Ovary (tissue), 3 donors: Measurements from ENCODE around the gene PURA.

Source experiments
- EP300 ChIP-seq: sonication (generic); formaldehyde crosslinking; IDR thresholded peaks from one replicate; pipeline ENCODE4 v1.6.1; 2017; ENCODE audit warnings: antibody characterized with exemption
- POLR2A ChIP-seq: fragments of 450-650 bp; IDR thresholded peaks from one replicate; pipeline ENCODE4 v1.6.1; 2017; ENCODE audit warnings: antibody characterized with exemption, mild to moderate bottlenecking, moderate library complexity
- TF ChIP-seq, protein P1 (sequence below), 3 donors: fragments of 450-650 bp in 2 of 3; fragments of 200-600 bp in 1 of 3; IDR thresholded peaks; one replicate each; pipeline versions ENCODE4 v1.5.1 to v1.8.0; 2016 to 2022; ENCODE audit warnings: antibody characterized with exemption in 3 of 3, mild to moderate bottlenecking in 1 of 3
- donor health status: DM: no; HTN: no; CAD: no.

DNA sequence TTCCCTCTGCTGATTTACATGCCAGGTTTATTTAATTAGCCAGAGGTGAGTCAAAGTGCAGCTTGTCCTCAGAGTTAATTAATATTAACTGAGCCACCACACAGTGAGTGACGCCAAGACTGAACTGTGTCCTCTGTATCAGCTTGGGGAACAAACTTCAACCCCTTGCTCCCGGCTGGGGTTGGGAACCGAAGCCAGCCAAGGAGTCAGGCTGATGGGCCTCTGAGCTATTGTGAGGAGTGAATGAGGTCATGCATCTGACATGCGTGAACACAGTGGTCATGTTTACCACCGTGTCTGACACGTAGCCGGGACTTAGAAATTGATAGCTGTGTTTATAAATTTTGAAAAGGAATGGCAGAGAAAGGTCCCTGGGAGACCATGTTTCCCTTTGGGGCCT lies 28.9 kb downstream of the PURA start:
- TF ChIP-seq, protein P1, sequence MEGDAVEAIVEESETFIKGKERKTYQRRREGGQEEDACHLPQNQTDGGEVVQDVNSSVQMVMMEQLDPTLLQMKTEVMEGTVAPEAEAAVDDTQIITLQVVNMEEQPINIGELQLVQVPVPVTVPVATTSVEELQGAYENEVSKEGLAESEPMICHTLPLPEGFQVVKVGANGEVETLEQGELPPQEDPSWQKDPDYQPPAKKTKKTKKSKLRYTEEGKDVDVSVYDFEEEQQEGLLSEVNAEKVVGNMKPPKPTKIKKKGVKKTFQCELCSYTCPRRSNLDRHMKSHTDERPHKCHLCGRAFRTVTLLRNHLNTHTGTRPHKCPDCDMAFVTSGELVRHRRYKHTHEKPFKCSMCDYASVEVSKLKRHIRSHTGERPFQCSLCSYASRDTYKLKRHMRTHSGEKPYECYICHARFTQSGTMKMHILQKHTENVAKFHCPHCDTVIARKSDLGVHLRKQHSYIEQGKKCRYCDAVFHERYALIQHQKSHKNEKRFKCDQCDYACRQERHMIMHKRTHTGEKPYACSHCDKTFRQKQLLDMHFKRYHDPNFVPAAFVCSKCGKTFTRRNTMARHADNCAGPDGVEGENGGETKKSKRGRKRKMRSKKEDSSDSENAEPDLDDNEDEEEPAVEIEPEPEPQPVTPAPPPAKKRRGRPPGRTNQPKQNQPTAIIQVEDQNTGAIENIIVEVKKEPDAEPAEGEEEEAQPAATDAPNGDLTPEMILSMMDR (IDR thresholded peaks at IDR 0.05) = no peak
- TF ChIP-seq POLR2A (no peak), EP300 (no peak)
